ENCODE measurements around the gene ANXA11. TPM values are rescaled to one million over a fixed set of nuclear protein-coding genes. Genes with fewer than 3 reads are reported as not detected.
A peak's percentile ranks its signal among the peaks of the same experiment; 100 is the strongest.

ANXA11 gene
- total RNA-seq, 2 donors from 2014 or later: 104 to 134 TPM

- Histone ChIP-seq H3K27me3 (ENCODE audit: control insufficient read depth, insufficient read depth, low read length, poor library complexity, severe bottlenecking) (no peaks in the 10 kb centered on the region), H3K36me3 (ENCODE audit: control insufficient read depth, insufficient read depth, low read length) (no peaks in the 10 kb centered on the region), H3K4me3 (ENCODE audit: low read length) (no peak overlapping the region), H3K9ac (ENCODE audit: extremely low read depth, low read length, poor library complexity, severe bottlenecking) (no peak overlapping the region), H3K4me1 (ENCODE audit: control insufficient read depth, insufficient read depth, low read length) (peaks cover 3% of the 10 kb centered on the region), H3K27ac (ENCODE audit: low read depth, low read length) (no peak overlapping the region), H3K9me3 (ENCODE audit: control insufficient read depth, low read length) (no peaks in the 10 kb centered on the region)
- 83 to 88% methylated on average over 10 to 16 of the region's 16 CpGs for WGBS, 2 experiments (ENCODE audit: insufficient coverage in 1 of 2, insufficient read length in 1 of 2)
- Mint-ChIP-seq H3K36me3 (ENCODE audit: low read depth) (peaks cover 2% of the 10 kb centered on the region), H3K4me1 (peaks cover 18% of the 10 kb centered on the region), H3K27ac (no peak overlapping the region), H3K4me3 (no peak overlapping the region), H3K9me3 (no peaks in the 10 kb centered on the region), H3K27me3 (ENCODE audit: insufficient read depth) (no peaks in the 10 kb centered on the region)
- TF ChIP-seq CTCF (conservative IDR thresholded peaks at IDR 0.05): no peak
- no peak for DNase-seq
Observed at GRCh38 chr10:80191589-80192270, 13.6 kb downstream of the ANXA11 start.

- no peaks in the 10 kb centered on the region for H3K27me3 Mint-ChIP-seq (ENCODE audit: insufficient read depth)
- H3K27me3 ChIP-seq (ENCODE audit: control insufficient read depth, insufficient read depth, low read length, poor library complexity, severe bottlenecking): no peaks in the 10 kb centered on the region
- H3K36me3 ChIP-seq (ENCODE audit: control insufficient read depth, insufficient read depth, low read length): no peaks in the 10 kb centered on the region
- H3K27ac Mint-ChIP-seq: no peak overlapping the region
- no peaks in the 10 kb centered on the region for H3K9me3 ChIP-seq (ENCODE audit: control insufficient read depth, low read length)
- H3K4me1 Mint-ChIP-seq: no peaks in the 10 kb centered on the region
- peaks cover 2% of the 10 kb centered on the region for H3K36me3 Mint-ChIP-seq (ENCODE audit: low read depth)
- no peak for TF ChIP-seq CTCF (conservative IDR thresholded peaks at IDR 0.05)
- 92 to 94% methylated on average over 6 to 9 of the region's 9 CpGs for WGBS, 2 experiments (ENCODE audit: insufficient coverage in 1 of 2, insufficient read length in 1 of 2)
- H3K4me3 ChIP-seq (ENCODE audit: low read length): no peak overlapping the region
- no peak for DNase-seq
- no peak overlapping the region for H3K4me3 Mint-ChIP-seq
- no peaks in the 10 kb centered on the region for H3K9me3 Mint-ChIP-seq
- H3K27ac ChIP-seq (ENCODE audit: low read depth, low read length): no peak overlapping the region
- H3K9ac ChIP-seq (ENCODE audit: extremely low read depth, low read length, poor library complexity, severe bottlenecking): no peak overlapping the region
- H3K4me1 ChIP-seq (ENCODE audit: control insufficient read depth, insufficient read depth, low read length): no peaks in the 10 kb centered on the region
Observed at GRCh38 chr10:80188713-80189112, 16.6 kb downstream of the ANXA11 start.

- 93 to 96% methylated on average over 5 to 15 of the region's 16 CpGs for WGBS, 2 experiments (ENCODE audit: insufficient coverage in 1 of 2, insufficient read length in 1 of 2)
- Histone ChIP-seq H3K27ac (ENCODE audit: low read depth, low read length) (no peak overlapping the region), H3K9me3 (ENCODE audit: control insufficient read depth, low read length) (no peaks in the 10 kb centered on the region), H3K36me3 (ENCODE audit: control insufficient read depth, insufficient read depth, low read length) (no peaks in the 10 kb centered on the region), H3K9ac (ENCODE audit: extremely low read depth, low read length, poor library complexity, severe bottlenecking) (no peak overlapping the region), H3K4me3 (ENCODE audit: low read length) (no peak overlapping the region), H3K27me3 (ENCODE audit: control insufficient read depth, insufficient read depth, low read length, poor library complexity, severe bottlenecking) (no peaks in the 10 kb centered on the region), H3K4me1 (ENCODE audit: control insufficient read depth, insufficient read depth, low read length) (no peaks in the 10 kb centered on the region)
- no peaks in the 10 kb centered on the region for H3K9me3 Mint-ChIP-seq
- no peaks in the 10 kb centered on the region for H3K4me1 Mint-ChIP-seq
- DNase-seq: no peak
- H3K27ac Mint-ChIP-seq: peak overlapping the region; percentile 0
- no peak overlapping the region for H3K4me3 Mint-ChIP-seq
- no peak for TF ChIP-seq CTCF (conservative IDR thresholded peaks at IDR 0.05)
- no peaks in the 10 kb centered on the region for H3K27me3 Mint-ChIP-seq (ENCODE audit: insufficient read depth)
- H3K36me3 Mint-ChIP-seq (ENCODE audit: low read depth): peaks cover 2% of the 10 kb centered on the region
Observed at GRCh38 chr10:80187465-80188409, 17.6 kb downstream of the ANXA11 start.

All from endodermal cell (in vitro differentiated cells).